Neural cell (in vitro differentiated cells): ENCODE measurements around the gene L3MBTL4. TPM values are rescaled to one million over a fixed set of nuclear protein-coding genes. Genes with fewer than 3 reads are reported as not detected.
A peak's percentile ranks its signal among the peaks of the same experiment; 100 is the strongest.

Experiments
- H2AFZ ChIP-seq: fragments of 200-600, 300-800 bp; sonication (generic), shearing (Covaris generic); 2 replicates; pipeline ENCODE4 v1.6.0; 2014; ENCODE audit warnings: low read depth, mild to moderate bottlenecking, antibody characterized with exemption, low read length, moderate library complexity
- H3F3A ChIP-seq: fragments of 200-600 bp; shearing (Covaris generic); 2 replicates; pipeline ENCODE4 v1.6.1; 2016; ENCODE audit warnings: mild to moderate bottlenecking, moderate library complexity, mixed read lengths, antibody characterized with exemption, low read length; ENCODE audit not compliant: insufficient read depth, poor library complexity, severe bottlenecking
- H3K27ac ChIP-seq: fragments of 200-600, 300-800 bp; sonication (generic), shearing (Covaris generic); 2 replicates; pipeline ENCODE4 v1.5.1; 2014; ENCODE audit warnings: mild to moderate bottlenecking, low read length, moderate library complexity
- H3K27me3 ChIP-seq: fragments of 300-800, 200-600 bp; sonication (generic), shearing (Covaris generic); 2 replicates; pipeline ENCODE4 v1.6.0; 2014; ENCODE audit warnings: mild to moderate bottlenecking, low read depth, low read length, moderate library complexity; ENCODE audit not compliant: insufficient read depth
- H3K36me3 ChIP-seq: fragments of 300-800, 200-600 bp; sonication (generic), shearing (Covaris generic); 2 replicates; pipeline ENCODE4 v1.5.1; 2014; ENCODE audit warnings: mild to moderate bottlenecking, antibody characterized with exemption, low read length, moderate library complexity; ENCODE audit not compliant: insufficient read depth
- H3K4me2 ChIP-seq: fragments of 300-800, 200-600 bp; sonication (generic), shearing (Covaris generic); 2 replicates; pipeline ENCODE4 v1.6.0; 2014; ENCODE audit warnings: mild to moderate bottlenecking, low read length
- H3K4me3 ChIP-seq: fragments of 300-800, 200-600 bp; sonication (generic), shearing (Covaris generic); 2 replicates; pipeline ENCODE4 v1.5.1; 2014; ENCODE audit warnings: mild to moderate bottlenecking, low read length, moderate library complexity
- H3K79me2 ChIP-seq: fragments of 200-600 bp; shearing (Covaris generic); replicated peaks from 2 replicates; pipeline ENCODE4 v1.6.0; 2014; ENCODE audit warnings: mild to moderate bottlenecking, low read length, moderate library complexity; ENCODE audit not compliant: insufficient read depth
- H3K9ac ChIP-seq: fragments of 300-800, 200-600 bp; sonication (generic), shearing (Covaris generic); 2 replicates; pipeline ENCODE4 v1.6.1; 2016; ENCODE audit warnings: mild to moderate bottlenecking, low read length, mixed read lengths
- H3K9me2 ChIP-seq: fragments of 200-600 bp; shearing (Covaris generic); 2 replicates; pipeline ENCODE4 v1.6.1; 2016; ENCODE audit warnings: mild to moderate bottlenecking, low read length, mixed read lengths; ENCODE audit not compliant: insufficient read depth
- H3K9me3 ChIP-seq: fragments of 200-600, 300-800 bp; sonication (generic), shearing (Covaris generic); 2 replicates; pipeline ENCODE4 v1.6.1; 2016; ENCODE audit warnings: mild to moderate bottlenecking, mixed run types, low read length, moderate library complexity, mixed read lengths
- H4K20me1 ChIP-seq: fragments of 200-600 bp; shearing (Covaris generic); 2 replicates; pipeline ENCODE4 v1.6.1; 2016; ENCODE audit warnings: mild to moderate bottlenecking, mixed run types; ENCODE audit not compliant: insufficient read depth
- EP300 ChIP-seq: fragments of 450-650 bp; conservative IDR thresholded peaks from 2 replicates; pipeline ENCODE4 v1.6.1; 2014; ENCODE audit warnings: antibody characterized with exemption, mild to moderate bottlenecking, moderate library complexity; ENCODE audit not compliant: poor library complexity, severe bottlenecking
- EZH2 ChIP-seq: fragments of 200-600, 300-800 bp; shearing (Covaris generic), sonication (generic); IDR thresholded peaks from 2 replicates; pipeline ENCODE4 v1.6.1; 2014; ENCODE audit warnings: antibody characterized with exemption, low read length, borderline replicate concordance, mild to moderate bottlenecking; ENCODE audit not compliant: insufficient read depth, poor library complexity, severe bottlenecking
- MXI1 ChIP-seq: fragments of 450-650 bp; conservative IDR thresholded peaks from 2 replicates; pipeline ENCODE4 v1.6.1; 2014; ENCODE audit warnings: antibody characterized with exemption, mild to moderate bottlenecking; ENCODE audit not compliant: poor library complexity, severe bottlenecking
- POLR2AphosphoS5 ChIP-seq: IDR thresholded peaks from 2 replicates; pipeline ENCODE4 v1.6.1; 2012
- RAD21 ChIP-seq: fragments of 450-650 bp; conservative IDR thresholded peaks from 2 replicates; pipeline ENCODE4 v1.6.1; 2014; ENCODE audit warnings: antibody characterized with exemption, mild to moderate bottlenecking, moderate library complexity
- SMC3 ChIP-seq: fragments of 450-650 bp; conservative IDR thresholded peaks from 2 replicates; pipeline ENCODE4 v1.6.1; 2014; ENCODE audit warnings: antibody characterized with exemption, mild to moderate bottlenecking, moderate library complexity; ENCODE audit not compliant: poor library complexity
- TAF1 ChIP-seq: IDR thresholded peaks from 2 replicates; pipeline ENCODE4 v1.6.1; 2012; ENCODE audit warnings: low read depth
- polyA minus RNA-seq: library from RNA; depleted of rRNA, polyadenylated mRNA; stranded (reverse); fragments of >200 nt; gene quantifications from 2 replicates; pipeline ENCODE4 v1.2.3, GENCODE V29; 2014
- polyA plus RNA-seq: library from polyadenylated mRNA; depleted of rRNA; stranded (reverse); fragments of >200 nt; gene quantifications from 2 replicates; pipeline ENCODE4 v1.2.3, GENCODE V29; 2014
- TF ChIP-seq, protein P1 (sequence below): fragments of 450-650 bp; IDR thresholded peaks from 2 replicates; pipeline ENCODE4 v1.5.1; 2014; ENCODE audit warnings: antibody characterized with exemption, mild to moderate bottlenecking, moderate library complexity; ENCODE audit not compliant: poor library complexity, severe bottlenecking
- TF ChIP-seq, protein P2 (sequence below): IDR thresholded peaks from 2 replicates; pipeline ENCODE4 v1.6.1; 2012; ENCODE audit warnings: borderline replicate concordance

Gene L3MBTL4
- polyA plus RNA-seq (0.16 and 0.90 TPM in 2 replicates), polyA minus RNA-seq (0.73 and 1.7 TPM in 2 replicates)

DNA sequence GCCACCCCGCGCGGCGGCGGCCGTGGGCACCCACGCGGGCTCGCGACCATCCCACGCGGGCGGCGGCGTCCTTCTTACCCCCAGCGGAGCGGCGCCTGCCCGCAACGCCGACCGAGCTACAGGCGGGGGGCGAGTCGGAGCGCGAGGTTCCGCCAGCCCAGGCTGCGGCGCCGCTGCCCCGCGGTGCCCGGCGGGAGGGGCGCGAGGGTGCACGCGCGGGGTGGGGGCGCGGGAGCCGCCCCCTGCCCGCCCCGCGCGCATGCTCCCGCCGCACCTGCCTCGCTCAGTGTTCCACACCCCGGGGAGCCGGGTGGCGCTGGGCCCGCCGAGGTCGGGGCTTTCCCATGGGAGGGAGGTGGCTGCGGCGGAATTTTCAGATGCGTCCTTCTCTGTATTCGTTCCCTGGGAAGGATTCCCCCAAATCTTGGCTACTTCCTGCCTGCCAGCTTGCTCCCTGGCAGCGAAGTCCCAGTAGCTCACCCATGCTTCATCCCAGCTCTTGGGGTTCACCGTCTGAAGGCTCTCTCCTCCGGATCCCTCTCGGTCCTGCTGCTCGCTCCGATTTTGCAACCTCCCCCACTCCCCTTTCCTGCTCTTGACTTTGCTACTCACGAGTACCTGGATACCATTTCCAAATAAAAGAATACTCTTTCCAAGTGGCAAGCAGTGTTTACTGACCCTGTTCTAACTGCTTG lies at the start of gene L3MBTL4:
Gene L3MBTL4 (minus strand): TSS at position 189 of the 695 bp plus-strand sequence. CDS start 103,286 bp downstream, outside the sequence.
- H3K4me3 ChIP-seq, result peak within 1 kb of the TSS; percentile 66
- no peaks in the 10 kb centered on the region for H3K79me2 ChIP-seq
- H3K27me3 ChIP-seq, result peaks cover 47% of the 10 kb centered on the region
- H2AFZ ChIP-seq, result no peak within 1 kb of the TSS
- H3K36me3 ChIP-seq, result no peaks in the 10 kb centered on the region
- no peaks in the 10 kb centered on the region for H3F3A ChIP-seq
- TF ChIP-seq POLR2AphosphoS5 (no peak), EP300 (no peak), RAD21 (no peak), MXI1 (no peak), EZH2 (no peak), SMC3 (no peak), TAF1 (no peak)
- TF ChIP-seq, protein P1, sequence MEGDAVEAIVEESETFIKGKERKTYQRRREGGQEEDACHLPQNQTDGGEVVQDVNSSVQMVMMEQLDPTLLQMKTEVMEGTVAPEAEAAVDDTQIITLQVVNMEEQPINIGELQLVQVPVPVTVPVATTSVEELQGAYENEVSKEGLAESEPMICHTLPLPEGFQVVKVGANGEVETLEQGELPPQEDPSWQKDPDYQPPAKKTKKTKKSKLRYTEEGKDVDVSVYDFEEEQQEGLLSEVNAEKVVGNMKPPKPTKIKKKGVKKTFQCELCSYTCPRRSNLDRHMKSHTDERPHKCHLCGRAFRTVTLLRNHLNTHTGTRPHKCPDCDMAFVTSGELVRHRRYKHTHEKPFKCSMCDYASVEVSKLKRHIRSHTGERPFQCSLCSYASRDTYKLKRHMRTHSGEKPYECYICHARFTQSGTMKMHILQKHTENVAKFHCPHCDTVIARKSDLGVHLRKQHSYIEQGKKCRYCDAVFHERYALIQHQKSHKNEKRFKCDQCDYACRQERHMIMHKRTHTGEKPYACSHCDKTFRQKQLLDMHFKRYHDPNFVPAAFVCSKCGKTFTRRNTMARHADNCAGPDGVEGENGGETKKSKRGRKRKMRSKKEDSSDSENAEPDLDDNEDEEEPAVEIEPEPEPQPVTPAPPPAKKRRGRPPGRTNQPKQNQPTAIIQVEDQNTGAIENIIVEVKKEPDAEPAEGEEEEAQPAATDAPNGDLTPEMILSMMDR, result no peak
- TF ChIP-seq, protein P2, sequence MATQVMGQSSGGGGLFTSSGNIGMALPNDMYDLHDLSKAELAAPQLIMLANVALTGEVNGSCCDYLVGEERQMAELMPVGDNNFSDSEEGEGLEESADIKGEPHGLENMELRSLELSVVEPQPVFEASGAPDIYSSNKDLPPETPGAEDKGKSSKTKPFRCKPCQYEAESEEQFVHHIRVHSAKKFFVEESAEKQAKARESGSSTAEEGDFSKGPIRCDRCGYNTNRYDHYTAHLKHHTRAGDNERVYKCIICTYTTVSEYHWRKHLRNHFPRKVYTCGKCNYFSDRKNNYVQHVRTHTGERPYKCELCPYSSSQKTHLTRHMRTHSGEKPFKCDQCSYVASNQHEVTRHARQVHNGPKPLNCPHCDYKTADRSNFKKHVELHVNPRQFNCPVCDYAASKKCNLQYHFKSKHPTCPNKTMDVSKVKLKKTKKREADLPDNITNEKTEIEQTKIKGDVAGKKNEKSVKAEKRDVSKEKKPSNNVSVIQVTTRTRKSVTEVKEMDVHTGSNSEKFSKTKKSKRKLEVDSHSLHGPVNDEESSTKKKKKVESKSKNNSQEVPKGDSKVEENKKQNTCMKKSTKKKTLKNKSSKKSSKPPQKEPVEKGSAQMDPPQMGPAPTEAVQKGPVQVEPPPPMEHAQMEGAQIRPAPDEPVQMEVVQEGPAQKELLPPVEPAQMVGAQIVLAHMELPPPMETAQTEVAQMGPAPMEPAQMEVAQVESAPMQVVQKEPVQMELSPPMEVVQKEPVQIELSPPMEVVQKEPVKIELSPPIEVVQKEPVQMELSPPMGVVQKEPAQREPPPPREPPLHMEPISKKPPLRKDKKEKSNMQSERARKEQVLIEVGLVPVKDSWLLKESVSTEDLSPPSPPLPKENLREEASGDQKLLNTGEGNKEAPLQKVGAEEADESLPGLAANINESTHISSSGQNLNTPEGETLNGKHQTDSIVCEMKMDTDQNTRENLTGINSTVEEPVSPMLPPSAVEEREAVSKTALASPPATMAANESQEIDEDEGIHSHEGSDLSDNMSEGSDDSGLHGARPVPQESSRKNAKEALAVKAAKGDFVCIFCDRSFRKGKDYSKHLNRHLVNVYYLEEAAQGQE, result no peak
- H3K27ac ChIP-seq, result no peak within 1 kb of the TSS
- H3K9ac ChIP-seq, result peak within 1 kb of the TSS; percentile 45
- H3K4me2 ChIP-seq, result no peak within 1 kb of the TSS
- H4K20me1 ChIP-seq, result no peaks in the 10 kb centered on the region
- no peaks in the 10 kb centered on the region for H3K9me2 ChIP-seq
- H3K9me3 ChIP-seq, result no peaks in the 10 kb centered on the region

DNA sequence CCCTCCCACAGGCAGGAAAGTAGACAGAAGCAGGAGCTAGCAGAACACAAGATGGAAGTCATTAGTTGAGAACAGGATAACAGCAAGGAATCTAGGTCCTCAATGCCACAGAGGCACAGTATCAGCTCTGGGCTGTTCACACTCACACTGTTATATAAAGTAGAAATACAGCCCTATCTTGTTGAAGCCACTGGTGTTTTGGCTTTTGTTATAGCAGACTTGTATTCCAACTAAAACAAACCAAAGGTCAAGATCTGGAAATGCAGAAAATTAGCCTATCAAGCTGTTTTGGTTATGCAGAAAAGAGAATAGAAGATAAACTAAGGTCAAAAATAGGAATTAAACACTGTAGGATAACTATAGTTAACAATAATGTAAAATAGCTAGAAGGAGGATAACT lies 37.5 kb upstream of the L3MBTL4 start:
- no peaks in the 10 kb centered on the region for H3K36me3 ChIP-seq
- no peak overlapping the region for H3K9ac ChIP-seq
- no peaks in the 10 kb centered on the region for H3K27me3 ChIP-seq
- no peaks in the 10 kb centered on the region for H3K79me2 ChIP-seq
- no peak overlapping the region for H3K27ac ChIP-seq
- H3K9me3 ChIP-seq, result no peaks in the 10 kb centered on the region
- H3K9me2 ChIP-seq, result no peaks in the 10 kb centered on the region
- no peaks in the 10 kb centered on the region for H4K20me1 ChIP-seq
- no peak overlapping the region for H3K4me3 ChIP-seq
- no peak overlapping the region for H3K4me2 ChIP-seq
- H3F3A ChIP-seq, result no peaks in the 10 kb centered on the region
- no peak for TF ChIP-seq SMC3
- TF ChIP-seq RAD21, result no peak
- TF ChIP-seq, protein P1, result no peak
- TF ChIP-seq, protein P2, result no peak
- TF ChIP-seq MXI1, result no peak
- TF ChIP-seq TAF1, result no peak
- TF ChIP-seq POLR2AphosphoS5, result no peak
- no peak for TF ChIP-seq EP300
- TF ChIP-seq EZH2, result no peak
- H2AFZ ChIP-seq, result no peak overlapping the region
